GM12878 (cell line): Measurements from ENCODE around the gene ZMYND12. TPM values are rescaled to one million over a fixed set of nuclear protein-coding genes. Genes with fewer than 3 reads are reported as not detected.

Experiments
- ATAC-seq: fragments of 200-7000 bp; cut with Tn5 transposase; 3 replicates; pipeline ENCODE4 v1.9.1; 2020; ENCODE audit warnings: mild to moderate bottlenecking, moderate library complexity
- BruUV-seq: library from RNA; stranded (reverse); fragments of 400-500 nt; replicated peaks from 2 replicates; lab custom pipeline; 2021; lab: Mats Ljungman, UMichigan
- CTCF ChIA-PET: fragments of 300-600 bp; sonication (Branson Sonifier 250); formaldehyde crosslinking; extraction: SDS; loops from one replicate; lab custom pipeline; 2021; ENCODE audit warnings: inconsistent platforms; lab: Yijun Ruan, JAX
- POLR2A ChIA-PET: fragments of 350-600 bp; formaldehyde crosslinking; extraction: SDS; loops from one replicate; lab custom pipeline; 2021; ENCODE audit warnings: inconsistent platforms; lab: Charles Lee
- RAD21 ChIA-PET: fragments of 300-600 bp; sonication (Branson Sonifier 250); formaldehyde crosslinking; loops from one replicate; lab custom pipeline; 2023; ENCODE audit warnings: antibody characterized with exemption; ENCODE audit not compliant: unreplicated experiment; lab: Charles Lee
- SMC1A ChIA-PET: fragments of 300-600 bp; sonication (Branson Sonifier 250); formaldehyde crosslinking; loops from one replicate; lab custom pipeline; 2023; ENCODE audit not compliant: unreplicated experiment, uncharacterized antibody; lab: Charles Lee
- DNase-seq: peaks from one replicate; pipeline ENCODE4 v3.0.0-alpha.2; 2011; ENCODE audit warnings: low read depth, low spot score
- FAIRE-seq: peaks from 3 replicates; lab custom pipeline; 2011; peaks lifted over from hg19 to GRCh38; lab: Jason Lieb, UNC
- H2AFZ ChIP-seq: 2 replicates; pipeline ENCODE4 v1.6.0; 2011; ENCODE audit warnings: low read depth, low read length, control low read depth; ENCODE audit not compliant: control insufficient read depth
- H3K27ac ChIP-seq: 2 replicates; pipeline ENCODE4 v1.5.1; 2011; ENCODE audit warnings: control low read depth; ENCODE audit not compliant: control insufficient read depth, insufficient read depth
- H3K27me3 ChIP-seq, 2 experiments: replicated peaks in 1 of 2; 2 replicates each; pipeline versions ENCODE4 v1.6.0 to v1.6.1; 2011; ENCODE audit warnings: low read length in 1 of 2; ENCODE audit not compliant: control insufficient read depth in 2 of 2, insufficient read depth in 2 of 2
- H3K36me3 ChIP-seq, 2 experiments: 2 replicates each; pipeline ENCODE4 v1.5.1; 2011; ENCODE audit warnings: low read length in 1 of 2; ENCODE audit not compliant: control insufficient read depth in 2 of 2, insufficient read depth in 2 of 2
- H3K4me1 ChIP-seq: 2 replicates; pipeline ENCODE4 v1.6.1; 2011; ENCODE audit warnings: mild to moderate bottlenecking, low read length, moderate library complexity, mixed read lengths; ENCODE audit not compliant: control insufficient read depth, insufficient read depth
- H3K4me2 ChIP-seq: 2 replicates; pipeline ENCODE4 v1.6.0; 2011; ENCODE audit warnings: control low read depth; ENCODE audit not compliant: control insufficient read depth, insufficient read depth
- H3K4me3 ChIP-seq: fragments of 200-600 bp; sonication (generic); 2 replicates; pipeline ENCODE4 v1.5.1; 2016
- H3K79me2 ChIP-seq: 2 replicates; pipeline ENCODE4 v1.6.0; 2011; ENCODE audit warnings: low read length; ENCODE audit not compliant: control insufficient read depth, insufficient read depth
- H3K9ac ChIP-seq: 2 replicates; pipeline ENCODE4 v1.8.0; 2011; ENCODE audit warnings: low read length, control low read depth, mixed read lengths; ENCODE audit not compliant: control insufficient read depth, insufficient read depth
- H3K9me3 ChIP-seq: replicated peaks from 3 replicates; pipeline ENCODE4 v1.5.1; 2011; ENCODE audit warnings: mild to moderate bottlenecking, low read length; ENCODE audit not compliant: control insufficient read depth, insufficient read depth
- H4K20me1 ChIP-seq: 2 replicates; pipeline ENCODE4 v1.6.0; 2011; ENCODE audit not compliant: control insufficient read depth, insufficient read depth
- CBFB ChIP-seq: IDR thresholded peaks from 2 replicates; pipeline ENCODE4 v1.6.1; 2016; ENCODE audit warnings: antibody characterized with exemption, low read depth
- MTA2 ChIP-seq: fragments of 450-650 bp; IDR thresholded peaks from 2 replicates; pipeline ENCODE4 v1.6.1; 2016; ENCODE audit warnings: low read depth, mild to moderate bottlenecking, moderate library complexity
- MYB ChIP-seq: fragments of 150-350 bp; IDR thresholded peaks from 2 replicates; pipeline ENCODE4 v1.6.1; 2014; ENCODE audit warnings: mild to moderate bottlenecking, low read depth, low read length, borderline replicate concordance
- POLR2A ChIP-seq: IDR thresholded peaks from 2 replicates; pipeline ENCODE4 v1.6.1; 2011; ENCODE audit warnings: low read depth, mild to moderate bottlenecking, low read length
- RAD21 ChIP-seq: IDR thresholded peaks from 2 replicates; pipeline ENCODE4 v1.6.1; 2011; ENCODE audit warnings: mild to moderate bottlenecking, low read depth, low read length, moderate library complexity; ENCODE audit not compliant: insufficient read depth
- STAT3 ChIP-seq: IDR thresholded peaks from 2 replicates; pipeline ENCODE4 v1.6.1; 2011; ENCODE audit warnings: low read depth, low read length, improper control_type of control experiment
- TCF7 ChIP-seq: IDR thresholded peaks from 2 replicates; pipeline ENCODE4 v1.6.1; 2014; ENCODE audit warnings: antibody characterized with exemption, borderline replicate concordance
- ZNF622 ChIP-seq: fragments of 450-650 bp; IDR thresholded peaks from 2 replicates; pipeline ENCODE4 v1.6.1; 2017; ENCODE audit warnings: mild to moderate bottlenecking, inconsistent platforms
- WGBS: methylation state at CpG from one replicate; pipeline ENCODE4 v1.1.6; 2016; ENCODE audit warnings: low lambda C conversion rate; ENCODE audit not compliant: insufficient replicate concordance, insufficient coverage; ENCODE audit errors: missing lambda C conversion rate; 5-methylcytosine and 5-hydroxymethylcytosine counted together
- in situ Hi-C: fragments of 300-500 bp; cut with MboI; formaldehyde crosslinking; loops from 9 replicates; pipeline ENCODE4 v1.14.3; 2018; ENCODE audit warnings: mixed read lengths
- intact Hi-C: fragments of 100-400 bp; cut with micrococcal nuclease; formaldehyde crosslinking; loops from one replicate; pipeline ENCODE4 v1.14.2; 2022; ENCODE audit not compliant: unreplicated experiment
- polyA plus RNA-seq, 11 experiments: library from polyadenylated mRNA; depleted of rRNA in 4 of 11; unstranded in 6 of 11; stranded (reverse) in 5 of 11; fragments of >200 nt; fragmentation: Nextera tagmentation in 4 of 11; fragmentation: Illumina TruSeq in 1 of 11; extraction: Ambion mirVana in 4 of 11; extraction: Trizol in 1 of 11; gene quantifications; 1 replicate in 1 of 11; 2 replicates in 10 of 11; pipeline versions ENCODE4 v1.2.1 to v1.2.3, GENCODE V29; 2011 to 2016; ENCODE audit warnings: inconsistent platforms in 2 of 11, missing spikeins in 2 of 11, low read depth in 1 of 11
- total RNA-seq, 4 experiments: library from RNA; depleted of rRNA in 3 of 4; stranded (reverse); fragments of >200 nt in 3 of 4; fragmentation: Illumina TruSeq in 1 of 4; extraction: Trizol in 1 of 4; gene quantifications; 2 replicates each; pipeline versions ENCODE4 v1.2.1 to v1.2.3, GENCODE V29; 2013 to 2021
- TF ChIP-seq, protein P1 (sequence below): fragments of 450-650 bp; conservative IDR thresholded peaks from 2 replicates; pipeline ENCODE4 v1.6.1; 2017; ENCODE audit warnings: mild to moderate bottlenecking, moderate library complexity
- TF ChIP-seq, protein P2 (sequence below): fragments of 450-650 bp; IDR thresholded peaks from 2 replicates; pipeline ENCODE4 v1.6.1; 2017; ENCODE audit warnings: mild to moderate bottlenecking
- TF ChIP-seq, protein P3 (sequence below): fragments of 450-650 bp; IDR thresholded peaks from 2 replicates; pipeline ENCODE4 v1.6.1; 2017; ENCODE audit warnings: mild to moderate bottlenecking, moderate library complexity
- TF ChIP-seq, protein P4 (sequence below): fragments of 450-650 bp; IDR thresholded peaks from 2 replicates; pipeline ENCODE4 v1.6.1; 2016; ENCODE audit warnings: mild to moderate bottlenecking
- TF ChIP-seq, protein P5 (sequence below): fragments of 450-650 bp; IDR thresholded peaks from 2 replicates; pipeline ENCODE4 v1.6.1; 2017; ENCODE audit warnings: borderline replicate concordance

Gene ZMYND12
- total and polyA plus RNA-seq, 10 of the 15 experiments (the other 5 are each of a cell fraction or from before 2014, with no cell fraction given) = 0.26 to 1.4 (median 0.67) TPM

DNA sequence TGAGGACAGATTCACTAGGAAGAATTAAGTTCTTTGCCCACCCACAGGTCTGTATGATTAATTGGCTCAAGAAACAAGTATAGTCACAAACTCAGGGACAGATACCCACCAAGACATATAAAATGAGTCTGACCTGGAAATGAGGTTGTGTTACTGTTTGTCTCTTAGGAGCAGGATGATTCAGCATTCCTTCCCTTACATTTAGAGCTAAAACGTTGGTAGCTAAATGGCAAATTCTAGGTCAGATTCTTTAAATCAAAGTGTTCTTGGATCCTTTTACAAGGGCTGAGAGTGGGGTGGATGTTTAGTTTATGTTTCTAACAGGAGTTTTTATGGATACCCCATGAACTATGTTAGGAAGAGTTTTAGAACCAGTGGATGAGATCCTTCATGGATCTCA, 70.5 kb downstream of the ZMYND12 start:
- DNase-seq (no peak), ATAC-seq (no peak), FAIRE-seq (no peak)
- no peaks in the 10 kb centered on the region for H3K9me3 ChIP-seq
- WGBS = 0% methylated on average over 1 of the region's 1 CpG
- in situ Hi-C loops (no loop called here), intact Hi-C loops (no loop called here)
- H4K20me1 ChIP-seq = no peaks in the 10 kb centered on the region
- no peak overlapping the region for H3K27ac ChIP-seq
- ChIA-PET RAD21 (no interaction called here), POLR2A (interaction anchor here (0.6 kb wide), 1 partner anchor 168 kb away, joined by 5 read pairs; no protein-coding TSS in a partner anchor), SMC1A (interaction anchor here (0.6 to 0.7 kb wide), 2 partner anchors 310 to 403 kb away, joined by 3 to 4 read pairs; no protein-coding TSS in a partner anchor), CTCF (interaction anchor here (0.9 to 1.4 kb wide), 5 partner anchors 9 to 49 kb away, joined by 3 to 4 read pairs (median 3); no protein-coding TSS in a partner anchor)
- no peaks in the 10 kb centered on the region for H3K79me2 ChIP-seq
- no peak overlapping the region for H3K4me3 ChIP-seq
- no peaks in the 10 kb centered on the region for H3K4me1 ChIP-seq
- no peak overlapping the region for H3K9ac ChIP-seq
- no TSS peak for BruUV-seq
- no peak overlapping the region for H2AFZ ChIP-seq
- no peaks in the 10 kb centered on the region for H3K36me3 ChIP-seq
- H3K4me2 ChIP-seq = no peak overlapping the region
- H3K27me3 ChIP-seq = peaks cover 0 to 3% of the 10 kb centered on the region in 2 experiments; a peak in 2 of 4 replicates
- TF ChIP-seq POLR2A = no peak
- no peak for TF ChIP-seq ZNF622
- no peak for TF ChIP-seq MTA2
- TF ChIP-seq, protein P1, sequence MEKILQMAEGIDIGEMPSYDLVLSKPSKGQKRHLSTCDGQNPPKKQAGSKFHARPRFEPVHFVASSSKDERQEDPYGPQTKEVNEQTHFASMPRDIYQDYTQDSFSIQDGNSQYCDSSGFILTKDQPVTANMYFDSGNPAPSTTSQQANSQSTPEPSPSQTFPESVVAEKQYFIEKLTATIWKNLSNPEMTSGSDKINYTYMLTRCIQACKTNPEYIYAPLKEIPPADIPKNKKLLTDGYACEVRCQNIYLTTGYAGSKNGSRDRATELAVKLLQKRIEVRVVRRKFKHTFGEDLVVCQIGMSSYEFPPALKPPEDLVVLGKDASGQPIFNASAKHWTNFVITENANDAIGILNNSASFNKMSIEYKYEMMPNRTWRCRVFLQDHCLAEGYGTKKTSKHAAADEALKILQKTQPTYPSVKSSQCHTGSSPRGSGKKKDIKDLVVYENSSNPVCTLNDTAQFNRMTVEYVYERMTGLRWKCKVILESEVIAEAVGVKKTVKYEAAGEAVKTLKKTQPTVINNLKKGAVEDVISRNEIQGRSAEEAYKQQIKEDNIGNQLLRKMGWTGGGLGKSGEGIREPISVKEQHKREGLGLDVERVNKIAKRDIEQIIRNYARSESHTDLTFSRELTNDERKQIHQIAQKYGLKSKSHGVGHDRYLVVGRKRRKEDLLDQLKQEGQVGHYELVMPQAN = no peak
- TF ChIP-seq CBFB = no peak
- TF ChIP-seq, protein P2, sequence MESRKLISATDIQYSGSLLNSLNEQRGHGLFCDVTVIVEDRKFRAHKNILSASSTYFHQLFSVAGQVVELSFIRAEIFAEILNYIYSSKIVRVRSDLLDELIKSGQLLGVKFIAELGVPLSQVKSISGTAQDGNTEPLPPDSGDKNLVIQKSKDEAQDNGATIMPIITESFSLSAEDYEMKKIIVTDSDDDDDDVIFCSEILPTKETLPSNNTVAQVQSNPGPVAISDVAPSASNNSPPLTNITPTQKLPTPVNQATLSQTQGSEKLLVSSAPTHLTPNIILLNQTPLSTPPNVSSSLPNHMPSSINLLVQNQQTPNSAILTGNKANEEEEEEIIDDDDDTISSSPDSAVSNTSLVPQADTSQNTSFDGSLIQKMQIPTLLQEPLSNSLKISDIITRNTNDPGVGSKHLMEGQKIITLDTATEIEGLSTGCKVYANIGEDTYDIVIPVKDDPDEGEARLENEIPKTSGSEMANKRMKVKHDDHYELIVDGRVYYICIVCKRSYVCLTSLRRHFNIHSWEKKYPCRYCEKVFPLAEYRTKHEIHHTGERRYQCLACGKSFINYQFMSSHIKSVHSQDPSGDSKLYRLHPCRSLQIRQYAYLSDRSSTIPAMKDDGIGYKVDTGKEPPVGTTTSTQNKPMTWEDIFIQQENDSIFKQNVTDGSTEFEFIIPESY = no peak
- TF ChIP-seq, protein P3, sequence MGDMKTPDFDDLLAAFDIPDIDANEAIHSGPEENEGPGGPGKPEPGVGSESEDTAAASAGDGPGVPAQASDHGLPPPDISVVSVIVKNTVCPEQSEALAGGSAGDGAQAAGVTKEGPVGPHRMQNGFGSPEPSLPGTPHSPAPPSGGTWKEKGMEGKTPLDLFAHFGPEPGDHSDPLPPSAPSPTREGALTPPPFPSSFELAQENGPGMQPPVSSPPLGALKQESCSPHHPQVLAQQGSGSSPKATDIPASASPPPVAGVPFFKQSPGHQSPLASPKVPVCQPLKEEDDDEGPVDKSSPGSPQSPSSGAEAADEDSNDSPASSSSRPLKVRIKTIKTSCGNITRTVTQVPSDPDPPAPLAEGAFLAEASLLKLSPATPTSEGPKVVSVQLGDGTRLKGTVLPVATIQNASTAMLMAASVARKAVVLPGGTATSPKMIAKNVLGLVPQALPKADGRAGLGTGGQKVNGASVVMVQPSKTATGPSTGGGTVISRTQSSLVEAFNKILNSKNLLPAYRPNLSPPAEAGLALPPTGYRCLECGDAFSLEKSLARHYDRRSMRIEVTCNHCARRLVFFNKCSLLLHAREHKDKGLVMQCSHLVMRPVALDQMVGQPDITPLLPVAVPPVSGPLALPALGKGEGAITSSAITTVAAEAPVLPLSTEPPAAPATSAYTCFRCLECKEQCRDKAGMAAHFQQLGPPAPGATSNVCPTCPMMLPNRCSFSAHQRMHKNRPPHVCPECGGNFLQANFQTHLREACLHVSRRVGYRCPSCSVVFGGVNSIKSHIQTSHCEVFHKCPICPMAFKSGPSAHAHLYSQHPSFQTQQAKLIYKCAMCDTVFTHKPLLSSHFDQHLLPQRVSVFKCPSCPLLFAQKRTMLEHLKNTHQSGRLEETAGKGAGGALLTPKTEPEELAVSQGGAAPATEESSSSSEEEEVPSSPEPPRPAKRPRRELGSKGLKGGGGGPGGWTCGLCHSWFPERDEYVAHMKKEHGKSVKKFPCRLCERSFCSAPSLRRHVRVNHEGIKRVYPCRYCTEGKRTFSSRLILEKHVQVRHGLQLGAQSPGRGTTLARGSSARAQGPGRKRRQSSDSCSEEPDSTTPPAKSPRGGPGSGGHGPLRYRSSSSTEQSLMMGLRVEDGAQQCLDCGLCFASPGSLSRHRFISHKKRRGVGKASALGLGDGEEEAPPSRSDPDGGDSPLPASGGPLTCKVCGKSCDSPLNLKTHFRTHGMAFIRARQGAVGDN = no peak
- TF ChIP-seq TCF7 = no peak
- TF ChIP-seq, protein P4, sequence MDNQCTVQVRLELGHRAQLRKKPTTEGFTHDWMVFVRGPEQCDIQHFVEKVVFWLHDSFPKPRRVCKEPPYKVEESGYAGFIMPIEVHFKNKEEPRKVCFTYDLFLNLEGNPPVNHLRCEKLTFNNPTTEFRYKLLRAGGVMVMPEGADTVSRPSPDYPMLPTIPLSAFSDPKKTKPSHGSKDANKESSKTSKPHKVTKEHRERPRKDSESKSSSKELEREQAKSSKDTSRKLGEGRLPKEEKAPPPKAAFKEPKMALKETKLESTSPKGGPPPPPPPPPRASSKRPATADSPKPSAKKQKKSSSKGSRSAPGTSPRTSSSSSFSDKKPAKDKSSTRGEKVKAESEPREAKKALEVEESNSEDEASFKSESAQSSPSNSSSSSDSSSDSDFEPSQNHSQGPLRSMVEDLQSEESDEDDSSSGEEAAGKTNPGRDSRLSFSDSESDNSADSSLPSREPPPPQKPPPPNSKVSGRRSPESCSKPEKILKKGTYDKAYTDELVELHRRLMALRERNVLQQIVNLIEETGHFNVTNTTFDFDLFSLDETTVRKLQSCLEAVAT = no peak
- TF ChIP-seq, protein P5, sequence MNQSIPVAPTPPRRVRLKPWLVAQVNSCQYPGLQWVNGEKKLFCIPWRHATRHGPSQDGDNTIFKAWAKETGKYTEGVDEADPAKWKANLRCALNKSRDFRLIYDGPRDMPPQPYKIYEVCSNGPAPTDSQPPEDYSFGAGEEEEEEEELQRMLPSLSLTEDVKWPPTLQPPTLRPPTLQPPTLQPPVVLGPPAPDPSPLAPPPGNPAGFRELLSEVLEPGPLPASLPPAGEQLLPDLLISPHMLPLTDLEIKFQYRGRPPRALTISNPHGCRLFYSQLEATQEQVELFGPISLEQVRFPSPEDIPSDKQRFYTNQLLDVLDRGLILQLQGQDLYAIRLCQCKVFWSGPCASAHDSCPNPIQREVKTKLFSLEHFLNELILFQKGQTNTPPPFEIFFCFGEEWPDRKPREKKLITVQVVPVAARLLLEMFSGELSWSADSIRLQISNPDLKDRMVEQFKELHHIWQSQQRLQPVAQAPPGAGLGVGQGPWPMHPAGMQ = no peak
- no peak for TF ChIP-seq MYB
- TF ChIP-seq RAD21 = no peak
- no peak for TF ChIP-seq STAT3
